ENCODE measurements around the gene SRRM3. TPM values are rescaled to one million over a fixed set of nuclear protein-coding genes. Genes with fewer than 3 reads are reported as not detected.

Gene SRRM3
- total RNA-seq, 1 donor: 0.36 TPM

GRCh38 chr7:76301000-76301399 lies 99.3 kb downstream of the SRRM3 start:
- no peak for DNase-seq (ENCODE audit: insufficient read length, low spot score, missing footprints)
- Histone ChIP-seq H2AFZ (ENCODE audit: low read length) (no peak overlapping the region), H3K27me3 (ENCODE audit: insufficient read depth, low read length) (no peaks in the 10 kb centered on the region), H3K79me2 (ENCODE audit: insufficient read depth, low read length) (peaks cover 6% of the 10 kb centered on the region), H3K4me3 (ENCODE audit: insufficient read depth, low read length) (no peak overlapping the region), H3K9me3 (ENCODE audit: low read depth, low read length) (no peaks in the 10 kb centered on the region), H3K4me1 (ENCODE audit: insufficient read depth, low read length) (peaks cover 25% of the 10 kb centered on the region), H3K4me2 (ENCODE audit: insufficient read depth, low read length) (no peak overlapping the region), H3K27ac (ENCODE audit: low read depth, low read length) (no peak overlapping the region), H4K20me1 (ENCODE audit: insufficient read depth, low read length) (peaks cover 11% of the 10 kb centered on the region), H3K36me3 (ENCODE audit: insufficient read depth, low read length) (peaks cover 13% of the 10 kb centered on the region)
- no peak for TF ChIP-seq CTCF (IDR thresholded peaks at IDR 0.05; ENCODE audit: extremely low read depth, low read depth, low read length)

GRCh38 chr7:76302347-76303201 lies 100.9 kb downstream of the SRRM3 start, which contains the start of gene HSPB1:
Gene HSPB1, plus strand, starts transcription at chr7:76302673. Its CDS starts 40 bp downstream, at chr7:76302713.
- peak within 1 kb of the TSS; percentile 95 for H3K4me3 ChIP-seq (ENCODE audit: insufficient read depth, low read length)
- H3K4me1 ChIP-seq (ENCODE audit: insufficient read depth, low read length): peaks cover 12% of the 10 kb centered on the region
- peaks cover 6% of the 10 kb centered on the region for H3K79me2 ChIP-seq (ENCODE audit: insufficient read depth, low read length)
- peaks cover 13% of the 10 kb centered on the region for H3K36me3 ChIP-seq (ENCODE audit: insufficient read depth, low read length)
- peak; percentile 97 for DNase-seq (ENCODE audit: insufficient read length, low spot score, missing footprints)
- no peak for TF ChIP-seq CTCF (IDR thresholded peaks at IDR 0.05; ENCODE audit: extremely low read depth, low read depth, low read length)
- H3K27me3 ChIP-seq (ENCODE audit: insufficient read depth, low read length): no peaks in the 10 kb centered on the region
- no peaks in the 10 kb centered on the region for H3K9me3 ChIP-seq (ENCODE audit: low read depth, low read length)
- H3K4me2 ChIP-seq (ENCODE audit: insufficient read depth, low read length): peak within 1 kb of the TSS; percentile 82
- H2AFZ ChIP-seq (ENCODE audit: low read length): peak within 1 kb of the TSS; percentile 77
- peaks cover 11% of the 10 kb centered on the region for H4K20me1 ChIP-seq (ENCODE audit: insufficient read depth, low read length)
- H3K27ac ChIP-seq (ENCODE audit: low read depth, low read length): peak within 1 kb of the TSS; percentile 76

GRCh38 chr7:76303202-76304147 lies 101.8 kb downstream of the SRRM3 start:
- Histone ChIP-seq H3K27me3 (ENCODE audit: insufficient read depth, low read length) (no peaks in the 10 kb centered on the region), H4K20me1 (ENCODE audit: insufficient read depth, low read length) (peaks cover 11% of the 10 kb centered on the region), H3K79me2 (ENCODE audit: insufficient read depth, low read length) (peaks cover 6% of the 10 kb centered on the region), H2AFZ (ENCODE audit: low read length) (no peak overlapping the region), H3K4me3 (ENCODE audit: insufficient read depth, low read length) (peak overlapping the region; percentile 95), H3K36me3 (ENCODE audit: insufficient read depth, low read length) (peaks cover 13% of the 10 kb centered on the region), H3K27ac (ENCODE audit: low read depth, low read length) (peak overlapping the region; percentile 76), H3K9me3 (ENCODE audit: low read depth, low read length) (no peaks in the 10 kb centered on the region), H3K4me2 (ENCODE audit: insufficient read depth, low read length) (peak overlapping the region; percentile 82), H3K4me1 (ENCODE audit: insufficient read depth, low read length) (peaks cover 9% of the 10 kb centered on the region)
- no peak for TF ChIP-seq CTCF (IDR thresholded peaks at IDR 0.05; ENCODE audit: extremely low read depth, low read depth, low read length)
- peak; percentile 98 for DNase-seq (ENCODE audit: insufficient read length, low spot score, missing footprints)

Data from osteoblast (primary cell).